D341Med (cell line): Measurements from ENCODE around the gene NOL9.
"Not testable (repeated sequence)": the region's sequence is repeated elsewhere in the genome, so short reads cannot be mapped to it uniquely, and the experiment has no call there.

ENCODE experiments used
- DNase-seq: peaks from one replicate; pipeline ENCODE4 v3.0.0; 2012; ENCODE audit warnings: low spot score

Gene NOL9

GRCh38 chr1:6554031-6554906 is at the start of gene NOL9:
NOL9 (minus strand) TSS chr1:6554513; CDS start chr1:6554502, 11 bp downstream.
- peak; percentile 97 for DNase-seq

- no peak for DNase-seq
These were observed 49.1 kb upstream of the NOL9 start for GRCh38 chr1:6603238-6603914.

DNA sequence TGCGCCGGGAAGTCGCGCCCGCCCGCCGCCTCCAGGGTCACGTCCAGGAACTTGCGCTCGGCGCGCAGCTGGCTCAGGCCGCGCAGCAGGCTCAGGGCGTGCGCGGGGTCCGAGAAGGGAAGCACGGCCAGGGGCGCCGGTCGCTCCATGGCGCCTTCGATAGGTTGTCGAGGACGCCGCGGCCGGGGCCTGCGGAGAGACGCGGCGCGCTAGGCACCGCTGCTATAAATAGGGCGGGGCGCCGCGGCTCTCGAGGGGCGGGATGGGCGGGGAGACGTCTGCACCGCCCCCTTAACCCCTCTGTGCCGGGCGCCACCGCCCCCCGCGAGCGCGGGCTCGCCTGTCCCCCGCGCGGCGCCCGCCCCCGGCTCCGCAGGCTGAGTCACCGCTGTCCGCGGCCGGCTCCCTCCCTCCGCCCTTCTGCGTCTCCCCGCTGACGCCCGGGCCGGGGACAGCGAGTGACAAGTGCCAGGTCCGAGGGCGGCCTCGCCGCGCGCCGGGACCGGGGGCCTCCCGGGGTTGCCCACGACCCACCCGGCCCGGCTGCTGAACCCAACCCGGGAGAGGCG is 48.4 kb upstream of the NOL9 start, which contains the start of gene KLHL21:
Gene KLHL21, minus strand, starts transcription at position 201 of the 569 bp plus-strand sequence. Its CDS starts 52 bp downstream, at position 149.
- peak; percentile 92 for DNase-seq

DNA sequence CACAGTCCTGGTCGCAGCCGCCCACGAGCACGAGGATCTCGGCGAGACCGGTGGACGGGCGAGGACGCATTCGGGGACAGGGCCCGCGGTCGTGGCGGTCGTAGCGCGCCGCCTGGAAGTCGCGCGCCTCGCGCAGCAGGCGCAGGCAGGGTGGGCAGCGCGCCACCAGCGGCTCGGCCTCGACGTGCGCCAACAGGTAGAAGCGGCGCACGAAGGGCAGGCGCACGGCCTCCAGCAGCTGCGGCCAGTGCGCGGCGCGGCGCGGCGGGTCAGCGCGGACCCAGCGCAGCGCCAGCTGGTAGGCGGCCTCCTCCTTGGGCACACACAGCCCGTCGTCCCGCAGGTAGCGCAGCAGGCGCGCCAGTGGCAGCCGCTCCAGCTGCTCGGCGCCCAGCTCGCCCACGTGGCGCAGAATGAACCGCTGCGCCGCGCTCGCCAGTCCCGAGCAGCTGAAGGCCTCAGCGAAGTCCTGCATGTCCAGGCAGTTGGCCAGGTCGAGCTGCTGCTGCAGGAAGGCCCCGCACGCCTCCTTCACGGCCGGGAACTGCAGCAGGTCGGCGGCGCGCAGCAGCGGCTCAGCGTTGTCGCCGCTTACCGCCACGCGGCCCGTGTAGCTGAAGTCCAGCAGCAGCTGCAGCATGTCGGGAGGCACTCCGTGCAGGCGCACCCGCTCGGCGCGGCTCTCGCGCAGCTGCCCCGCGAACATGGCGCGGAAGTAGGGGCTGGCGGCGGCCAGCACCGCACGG is 47.8 kb upstream of the NOL9 start:
- peak; percentile 74 for DNase-seq

- peak; percentile 58 for DNase-seq
These were observed 47.0 kb upstream of the NOL9 start for GRCh38 chr1:6601049-6601922.

DNA sequence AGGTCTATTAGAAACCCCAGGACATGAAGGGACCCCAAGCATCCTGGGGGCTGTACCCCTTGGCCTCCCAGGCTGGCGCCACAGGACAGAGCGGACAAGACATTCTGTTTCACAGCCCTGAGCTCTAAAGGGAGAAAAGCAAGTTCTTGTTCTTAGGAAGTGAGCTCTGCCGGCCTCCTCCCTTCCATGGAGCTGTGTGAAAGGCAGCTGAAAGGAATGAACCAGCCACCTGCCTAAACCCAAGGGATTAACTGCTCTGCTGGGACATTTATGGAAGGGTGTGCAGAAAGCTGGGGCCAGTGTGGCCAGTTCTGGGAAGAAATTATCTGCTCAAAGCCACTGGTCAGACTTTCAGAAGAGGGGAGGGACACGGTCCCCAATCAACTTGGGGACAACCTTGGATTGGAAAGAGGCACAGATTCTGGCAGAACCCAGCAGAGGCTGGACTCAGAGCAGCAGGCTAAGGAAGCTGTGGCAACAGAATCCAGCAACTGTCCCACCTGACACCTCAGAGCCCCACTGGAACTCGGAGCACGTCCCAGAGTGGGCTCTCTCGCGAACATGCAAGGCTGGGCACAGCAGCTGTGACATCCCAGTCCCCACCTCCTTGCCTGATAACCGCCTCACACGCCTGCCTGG is 46.2 kb upstream of the NOL9 start:
- DNase-seq, result peak; percentile 57

- not testable (repeated sequence) for DNase-seq
These were observed 45.7 kb upstream of the NOL9 start for GRCh38 chr1:6599991-6600390.

GRCh38 chr1:6599141-6599975 is 45.0 kb upstream of the NOL9 start:
- no peak for DNase-seq

GRCh38 chr1:6597777-6598131 is 43.4 kb upstream of the NOL9 start:
- no peak for DNase-seq

DNA sequence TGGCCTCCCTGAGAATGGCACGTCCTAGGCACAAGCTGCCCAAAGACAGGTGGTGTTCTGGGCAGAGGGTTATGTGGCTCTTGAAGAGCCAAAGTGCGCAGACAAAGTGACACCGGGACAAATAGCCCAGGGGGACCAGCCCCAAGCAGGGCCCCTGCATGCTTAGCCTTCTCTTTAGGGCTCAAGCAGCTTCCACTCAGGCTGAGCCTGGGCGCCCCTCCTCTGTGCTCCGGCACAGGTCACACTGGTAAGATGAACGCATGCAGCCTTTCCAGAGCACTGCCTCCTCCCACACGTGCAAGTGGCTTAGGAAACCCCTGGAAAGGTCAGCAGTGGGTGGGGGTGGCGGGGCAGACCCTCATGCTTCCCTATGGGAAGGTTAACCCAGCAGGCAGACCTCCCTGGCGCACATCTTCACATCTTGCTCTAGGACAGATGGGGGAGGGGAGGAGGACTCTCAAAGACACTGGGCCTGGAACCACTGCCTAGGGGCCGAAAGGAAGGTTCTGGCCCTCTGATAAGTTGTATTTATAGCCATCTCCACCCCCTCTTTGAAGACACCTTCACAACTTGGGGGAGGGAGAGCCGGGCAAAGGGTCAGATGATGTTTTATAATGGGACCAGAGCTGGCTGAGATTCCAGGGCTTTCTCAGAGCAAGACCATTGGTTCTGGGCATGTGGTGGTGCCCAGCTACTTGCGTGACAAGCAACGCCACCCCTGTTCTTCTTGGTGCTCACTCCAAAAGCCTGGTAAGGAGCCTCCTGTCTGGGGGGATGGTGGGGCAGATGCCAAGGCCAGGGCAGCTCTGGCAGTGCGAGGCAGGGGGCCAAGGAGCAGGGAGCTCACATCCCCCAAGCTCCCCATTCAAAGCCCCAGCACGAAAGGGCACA is 42.8 kb upstream of the NOL9 start:
- no peak for DNase-seq

GRCh38 chr1:6596351-6596750 is 42.0 kb upstream of the NOL9 start:
- no peak for DNase-seq

DNA sequence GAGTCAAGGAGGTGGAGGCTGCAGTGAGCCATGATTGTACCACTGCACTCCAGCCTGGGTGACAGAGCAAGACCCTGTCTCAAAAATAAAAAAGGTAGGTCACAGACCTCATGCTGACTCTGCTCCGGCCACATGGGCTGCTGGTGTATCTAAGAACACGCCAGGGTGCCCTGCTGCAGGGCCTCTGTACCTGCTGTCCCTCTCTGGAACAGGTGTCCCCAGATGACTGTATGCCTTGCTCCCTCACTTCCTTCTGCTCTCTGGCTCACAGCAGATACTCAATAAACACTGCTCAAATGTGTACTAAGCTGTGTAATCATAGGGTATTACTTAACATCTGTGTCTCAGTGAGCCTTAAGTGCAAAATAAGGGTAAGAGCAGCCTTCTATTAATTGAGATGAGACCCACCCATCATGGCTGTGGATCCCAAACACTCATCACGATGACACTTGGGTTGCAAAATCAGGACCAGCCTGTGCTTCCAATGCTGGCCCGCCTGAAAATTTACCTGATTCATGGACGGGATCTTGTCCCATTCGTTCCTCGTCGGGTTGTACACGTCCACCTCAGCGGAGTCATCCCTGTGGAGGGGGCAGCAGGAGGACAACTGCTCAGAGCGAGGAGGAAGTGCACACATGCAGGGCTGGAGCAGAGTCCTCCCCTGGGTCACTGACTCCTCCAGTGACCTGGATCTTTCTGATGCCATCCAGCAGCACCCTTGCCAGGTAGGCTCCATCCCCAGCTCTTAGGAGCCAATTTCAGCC is 40.8 kb upstream of the NOL9 start:
- no peak for DNase-seq

DNA sequence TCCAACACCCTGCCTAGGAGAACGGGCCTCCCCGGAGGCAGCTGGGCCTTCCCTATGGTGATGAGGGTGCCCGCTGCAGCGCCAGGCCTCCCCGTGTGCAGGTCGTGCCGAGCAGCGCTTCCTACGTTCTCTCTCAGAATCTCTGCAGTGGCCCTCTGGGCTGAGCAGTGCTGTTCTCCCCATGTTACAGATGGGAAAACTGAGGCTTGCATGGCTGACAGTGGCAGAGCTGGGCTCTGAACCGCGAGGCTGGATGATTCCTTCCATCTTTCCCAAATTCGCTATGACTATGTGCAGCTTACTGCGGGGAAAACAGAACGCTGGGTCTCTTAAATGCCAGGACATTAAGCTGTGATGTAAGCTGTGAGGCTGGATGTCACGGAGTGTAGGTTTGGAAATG is 39.5 kb upstream of the NOL9 start:
- no peak for DNase-seq

- DNase-seq, result no peak
These were observed 38.7 kb upstream of the NOL9 start for GRCh38 chr1:6592865-6593593.

DNA sequence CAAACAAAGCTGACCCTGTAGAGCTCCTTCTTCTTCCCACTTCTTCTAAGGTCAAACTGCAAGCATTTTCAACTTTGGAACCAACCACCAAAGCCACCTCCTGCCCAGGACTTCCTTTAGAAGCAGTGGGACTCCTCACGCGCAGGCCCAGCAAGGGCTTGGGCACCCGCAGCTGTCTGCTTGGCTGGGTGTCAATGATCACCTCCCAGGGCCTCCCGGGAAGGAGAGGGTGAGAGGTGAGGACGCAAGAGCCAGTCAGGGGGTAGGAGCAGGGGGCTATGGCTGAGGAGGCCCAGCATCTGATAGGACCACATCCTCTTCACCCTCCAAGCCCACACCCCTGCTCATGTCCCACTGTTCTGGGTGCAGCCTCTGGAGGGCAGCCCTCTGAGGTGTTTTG is 38.1 kb upstream of the NOL9 start:
- no peak for DNase-seq

- no peak for DNase-seq
These were observed 37.3 kb upstream of the NOL9 start for GRCh38 chr1:6591644-6592043.

GRCh38 chr1:6591222-6591621 is 36.9 kb upstream of the NOL9 start:
- DNase-seq, result no peak
